CD14-positive monocyte (primary cell): Measurements from ENCODE around the gene SERPINC1. TPM values are rescaled to one million over a fixed set of nuclear protein-coding genes. Genes with fewer than 3 reads are reported as not detected.
"Not testable (repeated sequence)": the region's sequence is repeated elsewhere in the genome, so short reads cannot be mapped to it uniquely, and the experiment has no call there.

ENCODE experiments used
- DNase-seq, 3 donors: peaks; one replicate each; pipeline ENCODE4 v3.0.0-alpha.2; 2011 to 2022
- H2AFZ ChIP-seq: 2 replicates; pipeline ENCODE4 v1.6.0; 2012; ENCODE audit warnings: mild to moderate bottlenecking, low read depth, low read length, inconsistent platforms; ENCODE audit not compliant: insufficient read depth, poor library complexity, severe bottlenecking
- H3K27ac ChIP-seq, 2 donors: 1 replicate in 1 of 2; 2 replicates in 1 of 2; pipeline ENCODE4 v1.5.1; 2012 to 2013; ENCODE audit warnings: low read length in 2 of 2, control low read depth in 1 of 2, inconsistent platforms in 1 of 2, low read depth in 1 of 2, mild to moderate bottlenecking in 1 of 2
- H3K27me3 ChIP-seq, 2 donors: one replicate each; pipeline versions ENCODE4 v1.6.0 to v1.6.1; 2011 to 2013; ENCODE audit warnings: low read length in 2 of 2; ENCODE audit not compliant: control insufficient read depth in 2 of 2, insufficient read depth in 2 of 2
- H3K36me3 ChIP-seq, 2 donors: replicated peaks in 1 of 2; 1 replicate in 1 of 2; 2 replicates in 1 of 2; pipeline versions ENCODE4 v1.5.1 to v1.6.1; 2012 to 2013; ENCODE audit warnings: low read length in 2 of 2, control low read depth in 1 of 2, inconsistent platforms in 1 of 2, mild to moderate bottlenecking in 1 of 2; ENCODE audit not compliant: insufficient read depth in 2 of 2, control insufficient read depth in 1 of 2
- H3K4me1 ChIP-seq, 2 donors: 1 replicate in 1 of 2; 2 replicates in 1 of 2; pipeline versions ENCODE4 v1.5.1 to v1.6.1; 2012 to 2013; ENCODE audit warnings: low read length in 2 of 2, control low read depth in 1 of 2, inconsistent platforms in 1 of 2, mild to moderate bottlenecking in 1 of 2, moderate library complexity in 1 of 2; ENCODE audit not compliant: insufficient read depth in 2 of 2, control insufficient read depth in 1 of 2
- H3K4me2 ChIP-seq: replicated peaks from 2 replicates; pipeline ENCODE3; 2012; ENCODE audit warnings: low read length, moderate library complexity, mild to moderate bottlenecking; ENCODE audit not compliant: poor library complexity, severe bottlenecking; ENCODE audit errors: extremely low read depth
- H3K4me3 ChIP-seq, 3 experiments: fragments of 200-600 bp in 1 of 3; sonication (generic) in 1 of 3; replicated peaks in 1 of 3; 1 replicate in 2 of 3; 2 replicates in 1 of 3; pipeline ENCODE4 v1.5.1; 2011 to 2013; ENCODE audit warnings: low read length in 3 of 3, mild to moderate bottlenecking in 3 of 3, control low read depth in 2 of 3, low read depth in 2 of 3, inconsistent platforms in 1 of 3, moderate library complexity in 1 of 3
- H3K79me2 ChIP-seq: 2 replicates; pipeline ENCODE4 v1.6.0; 2012; ENCODE audit warnings: mild to moderate bottlenecking, control low read depth, inconsistent platforms, low read length, moderate library complexity; ENCODE audit not compliant: insufficient read depth
- H3K9ac ChIP-seq: 2 replicates; pipeline ENCODE4 v1.6.0; 2017; ENCODE audit warnings: low read length, mild to moderate bottlenecking; ENCODE audit not compliant: insufficient read depth, poor library complexity, severe bottlenecking
- H3K9me3 ChIP-seq, 2 donors: replicated peaks in 1 of 2; 1 replicate in 1 of 2; 2 replicates in 1 of 2; pipeline versions ENCODE4 v1.5.1 to v1.6.1; 2012 to 2013; ENCODE audit warnings: low read length in 2 of 2, control low read depth in 1 of 2; ENCODE audit not compliant: control insufficient read depth in 1 of 2, insufficient read depth in 1 of 2
- H4K20me1 ChIP-seq: 2 replicates; pipeline ENCODE4 v1.6.0; 2012; ENCODE audit warnings: mild to moderate bottlenecking, low read length, control low read depth, moderate library complexity; ENCODE audit not compliant: insufficient read depth
- H3K27ac Mint-ChIP-seq, 7 donors: one replicate each; pipeline ENCODE4 v1.8.0; 2020; ENCODE audit warnings: mild to moderate bottlenecking in 7 of 7, mixed read lengths in 7 of 7, moderate library complexity in 6 of 7, inconsistent platforms in 2 of 7
- H3K27me3 Mint-ChIP-seq, 3 donors: one replicate each; pipeline ENCODE4 v1.8.0; 2021 to 2022; ENCODE audit warnings: low read depth in 3 of 3, mild to moderate bottlenecking in 3 of 3, mixed read lengths in 3 of 3, moderate library complexity in 3 of 3, inconsistent platforms in 1 of 3
- H3K36me3 Mint-ChIP-seq, 2 donors: one replicate each; pipeline ENCODE4 v1.8.0; 2020; ENCODE audit warnings: mixed read lengths in 2 of 2, inconsistent platforms in 1 of 2, mild to moderate bottlenecking in 1 of 2
- H3K4me1 Mint-ChIP-seq: one replicate; pipeline ENCODE4 v1.8.0; 2020; ENCODE audit warnings: mild to moderate bottlenecking, mixed read lengths
- H3K4me3 Mint-ChIP-seq, 2 donors: one replicate each; pipeline ENCODE4 v1.8.0; 2020; ENCODE audit warnings: mild to moderate bottlenecking in 2 of 2, mixed read lengths in 2 of 2, moderate library complexity in 1 of 2
- H3K9me3 Mint-ChIP-seq, 7 donors: one replicate each; pipeline ENCODE4 v1.8.0; 2020 to 2022; ENCODE audit warnings: mixed read lengths in 7 of 7, mild to moderate bottlenecking in 6 of 7, moderate library complexity in 6 of 7, inconsistent platforms in 2 of 7
- WGBS: methylation state at CpG from one replicate; pipeline ENCODE4 v1.1.5; 2013; ENCODE audit warnings: missing lambda C conversion rate; ENCODE audit not compliant: insufficient coverage; 5-methylcytosine and 5-hydroxymethylcytosine counted together
- intact Hi-C, 2 donors: fragments of 100-400 bp; cut with micrococcal nuclease; formaldehyde crosslinking; loops; one replicate each; pipeline versions ENCODE4 v1.15.0 to v1.15.1; 2023
- polyA minus RNA-seq: library from RNA; depleted of rRNA, polyadenylated mRNA; stranded (reverse); fragments of >200 nt; gene quantifications from 2 replicates; pipeline ENCODE4 v1.2.3, GENCODE V29; 2012
- polyA plus RNA-seq, 3 donors: library from polyadenylated mRNA; depleted of rRNA in 1 of 3; unstranded in 2 of 3; stranded (reverse) in 1 of 3; fragments of 300-500 nt in 2 of 3; fragments of >200 nt in 1 of 3; fragmentation: Illumina TruSeq in 2 of 3; gene quantifications; 1 replicate in 2 of 3; 2 replicates in 1 of 3; pipeline ENCODE4 v1.2.3, GENCODE V29; 2012 to 2021
- total RNA-seq, 12 experiments: library from RNA in 1 of 12; stranded (reverse) in 1 of 12; fragments of 120-200 nt in 1 of 12; gene quantifications; one replicate each; pipeline ENCODE4 v1.2.4 and lab custom pipeline; 2013 to 2026; ENCODE audit warnings: mixed read lengths in 6 of 12, inconsistent platforms in 1 of 12
- TF ChIP-seq, protein P1 (sequence below): fragments of 200-600 bp; IDR thresholded peaks from one replicate; pipeline ENCODE4 v1.8.0; 2022; ENCODE audit warnings: antibody characterized with exemption, mild to moderate bottlenecking

Gene SERPINC1
- 0.17 TPM for total RNA-seq (2013)
- polyA plus RNA-seq, result under 1 TPM in 1 of 3 donors, not detected in 2; 0.23 TPM
- not detected in 2 replicates for polyA minus RNA-seq
- total RNA-seq (lab: John Stamatoyannopoulos, UW), result 0 to 0.75 (median 0.23) reads per million in 11 experiments

DNA sequence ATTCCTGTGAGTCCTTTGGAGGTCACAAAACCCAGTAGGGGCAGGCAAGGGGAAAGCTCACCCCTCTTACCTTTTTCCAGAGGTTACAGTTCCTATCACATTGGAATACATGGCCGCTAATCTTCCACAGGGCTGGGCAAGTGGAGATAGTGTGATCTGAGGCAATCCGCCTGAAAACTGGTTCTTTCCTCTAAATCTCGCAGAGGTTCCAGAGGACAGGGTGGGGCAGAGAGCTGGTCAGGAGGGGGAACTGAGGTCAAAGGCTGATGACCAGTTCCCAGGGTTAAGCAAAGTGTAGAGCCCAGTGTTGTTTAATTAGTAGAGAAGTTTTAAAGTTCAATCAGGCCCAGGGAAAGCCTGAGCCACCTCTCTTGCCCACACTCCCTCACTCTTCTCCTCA lies at the start of gene SERPINC1:
Gene SERPINC1, minus strand, starts transcription at position 179 of the 400 bp plus-strand sequence. Its CDS starts 68 bp downstream, at position 111.
- H3K4me3 ChIP-seq, result no peak within 1 kb of the TSS
- peaks cover 0 to 2% (median 0%) of the 10 kb centered on the region in 3 donors for H3K27me3 Mint-ChIP-seq
- peak within 1 kb of the TSS in 2 of 7 donors; percentile 47 to 59 for H3K27ac Mint-ChIP-seq
- no peak within 1 kb of the TSS for H3K4me2 ChIP-seq
- no peaks in the 10 kb centered on the region for H3K4me1 Mint-ChIP-seq
- no peak within 1 kb of the TSS for H2AFZ ChIP-seq
- H3K9me3 ChIP-seq, result no peaks in the 10 kb centered on the region
- intact Hi-C loops, result no loop called here
- WGBS, result 96% methylated on average over 3 of the region's 3 CpGs
- TF ChIP-seq, protein P1, sequence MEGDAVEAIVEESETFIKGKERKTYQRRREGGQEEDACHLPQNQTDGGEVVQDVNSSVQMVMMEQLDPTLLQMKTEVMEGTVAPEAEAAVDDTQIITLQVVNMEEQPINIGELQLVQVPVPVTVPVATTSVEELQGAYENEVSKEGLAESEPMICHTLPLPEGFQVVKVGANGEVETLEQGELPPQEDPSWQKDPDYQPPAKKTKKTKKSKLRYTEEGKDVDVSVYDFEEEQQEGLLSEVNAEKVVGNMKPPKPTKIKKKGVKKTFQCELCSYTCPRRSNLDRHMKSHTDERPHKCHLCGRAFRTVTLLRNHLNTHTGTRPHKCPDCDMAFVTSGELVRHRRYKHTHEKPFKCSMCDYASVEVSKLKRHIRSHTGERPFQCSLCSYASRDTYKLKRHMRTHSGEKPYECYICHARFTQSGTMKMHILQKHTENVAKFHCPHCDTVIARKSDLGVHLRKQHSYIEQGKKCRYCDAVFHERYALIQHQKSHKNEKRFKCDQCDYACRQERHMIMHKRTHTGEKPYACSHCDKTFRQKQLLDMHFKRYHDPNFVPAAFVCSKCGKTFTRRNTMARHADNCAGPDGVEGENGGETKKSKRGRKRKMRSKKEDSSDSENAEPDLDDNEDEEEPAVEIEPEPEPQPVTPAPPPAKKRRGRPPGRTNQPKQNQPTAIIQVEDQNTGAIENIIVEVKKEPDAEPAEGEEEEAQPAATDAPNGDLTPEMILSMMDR, result no peak
- H3K27ac ChIP-seq, result no peak within 1 kb of the TSS
- no peak within 1 kb of the TSS for H3K9ac ChIP-seq
- no peaks in the 10 kb centered on the region for H3K36me3 Mint-ChIP-seq
- no peaks in the 10 kb centered on the region for H3K27me3 ChIP-seq
- H4K20me1 ChIP-seq, result no peaks in the 10 kb centered on the region
- DNase-seq, result no peak
- no peak within 1 kb of the TSS for H3K4me3 Mint-ChIP-seq
- peaks cover 0 to 2% (median 0%) of the 10 kb centered on the region in 7 donors for H3K9me3 Mint-ChIP-seq
- H3K4me1 ChIP-seq, result no peaks in the 10 kb centered on the region
- no peaks in the 10 kb centered on the region for H3K36me3 ChIP-seq
- no peaks in the 10 kb centered on the region for H3K79me2 ChIP-seq

DNA sequence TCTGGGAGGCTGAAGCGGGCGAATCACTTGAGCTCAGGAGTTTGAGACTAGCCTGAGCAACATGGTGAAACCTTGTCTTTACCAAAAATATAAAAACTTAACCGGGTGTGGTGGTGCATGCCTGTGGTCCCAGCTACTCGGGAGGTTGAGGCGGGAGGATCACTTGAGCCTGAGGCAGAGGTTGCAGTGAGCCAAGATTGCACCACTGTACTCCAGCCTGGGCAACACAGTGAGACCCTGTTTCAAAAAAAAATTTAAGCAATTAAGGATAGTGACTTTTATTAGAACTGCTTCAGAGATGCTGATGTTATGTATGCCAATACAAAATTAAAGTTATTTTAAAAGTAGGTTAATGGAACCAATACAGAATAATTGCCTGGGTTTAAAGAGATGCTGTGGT lies 48.8 kb upstream of the SERPINC1 start:
- H3K4me1 ChIP-seq, result not testable (repeated sequence)

More for the DNA sequence above, 48.8 kb upstream of the SERPINC1 start:
- peaks cover 89 to 90% of the 10 kb centered on the region in 2 donors for H3K36me3 ChIP-seq
- 100% methylated on average over 5 of the region's 5 CpGs for WGBS
- H3K9me3 Mint-ChIP-seq, H3K4me3 ChIP-seq, H3K27me3 ChIP-seq, H3K4me3 Mint-ChIP-seq, H3K4me1 Mint-ChIP-seq, DNase-seq, H3K4me2 ChIP-seq, intact Hi-C loops, H3K9me3 ChIP-seq, H3K27ac ChIP-seq, H2AFZ ChIP-seq, H3K9ac ChIP-seq, H3K27me3 Mint-ChIP-seq: not testable (repeated sequence)
- peaks cover 56% of the 10 kb centered on the region for H4K20me1 ChIP-seq
- H3K27ac Mint-ChIP-seq, result peak overlapping the region in 1 of 7 donors; percentile 63
- peaks cover 68 to 80% of the 10 kb centered on the region in 2 donors for H3K36me3 Mint-ChIP-seq
- peaks cover 16% of the 10 kb centered on the region for H3K79me2 ChIP-seq
